ENCODE data around the gene PCTP.

Gene PCTP

GRCh38 chr17:55728361-55728760 lies 22.5 kb upstream of the PCTP start:
- DNase-seq: no peak

- DNase-seq: no peak
Observed at GRCh38 chr17:55728833-55729232, 22.0 kb upstream of the PCTP start.

- no peak for DNase-seq
Observed at GRCh38 chr17:55729484-55729883, 21.4 kb upstream of the PCTP start.

DNA sequence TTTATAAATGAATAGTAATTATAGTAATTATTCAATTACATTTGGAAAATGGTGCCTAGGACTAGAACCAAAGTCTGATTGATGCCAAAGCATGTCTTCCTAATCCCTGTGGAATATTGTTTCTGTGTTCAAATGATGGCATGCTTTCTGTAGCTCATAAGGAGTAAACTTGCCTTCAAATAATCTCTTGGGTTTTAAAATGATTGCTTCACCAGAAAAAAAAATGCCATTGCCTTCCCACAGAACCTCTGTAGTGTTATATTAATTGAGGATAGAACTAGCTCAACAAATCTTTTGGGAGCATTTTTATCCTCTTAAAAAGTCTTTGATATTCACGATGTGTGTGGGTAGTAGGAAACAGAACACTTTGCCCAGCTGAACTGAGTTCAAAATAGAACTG lies 20.5 kb upstream of the PCTP start:
- no peak for DNase-seq

- no peak for DNase-seq
Observed at GRCh38 chr17:55730808-55731207, 20.0 kb upstream of the PCTP start.

GRCh38 chr17:55731586-55732250 lies 19.1 kb upstream of the PCTP start:
- DNase-seq: no peak

DNA sequence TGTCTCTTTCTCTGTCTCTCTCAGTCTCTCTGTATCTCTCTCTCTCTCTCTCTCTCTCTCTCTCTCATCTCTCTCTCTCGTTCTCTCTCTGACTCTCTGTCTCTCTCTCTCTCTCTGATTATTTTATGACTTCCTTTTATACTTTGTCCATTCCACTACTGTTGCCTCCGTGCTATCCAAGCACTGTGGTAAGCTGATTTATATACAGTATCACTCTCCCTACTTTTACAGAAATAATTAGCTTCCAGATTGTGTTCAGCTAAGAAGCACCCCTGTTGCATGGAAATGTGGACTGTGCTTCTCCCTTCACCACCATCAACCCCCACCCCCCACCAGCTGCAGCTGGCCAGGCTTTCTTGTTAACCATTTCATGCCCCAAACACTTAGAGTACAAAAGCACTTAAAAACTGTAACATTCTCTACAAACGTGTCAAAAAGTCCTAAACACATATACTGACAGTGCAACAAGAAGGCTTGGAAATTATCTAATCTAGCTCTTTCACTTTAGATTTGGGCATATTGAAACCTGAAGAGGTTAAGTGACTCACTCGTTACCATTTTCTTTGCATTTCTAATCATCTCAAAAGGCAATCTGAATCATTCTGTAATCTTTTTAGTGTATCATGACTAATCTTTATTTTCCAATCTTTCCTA lies 16.6 kb upstream of the PCTP start:
- DNase-seq: no peak

DNA sequence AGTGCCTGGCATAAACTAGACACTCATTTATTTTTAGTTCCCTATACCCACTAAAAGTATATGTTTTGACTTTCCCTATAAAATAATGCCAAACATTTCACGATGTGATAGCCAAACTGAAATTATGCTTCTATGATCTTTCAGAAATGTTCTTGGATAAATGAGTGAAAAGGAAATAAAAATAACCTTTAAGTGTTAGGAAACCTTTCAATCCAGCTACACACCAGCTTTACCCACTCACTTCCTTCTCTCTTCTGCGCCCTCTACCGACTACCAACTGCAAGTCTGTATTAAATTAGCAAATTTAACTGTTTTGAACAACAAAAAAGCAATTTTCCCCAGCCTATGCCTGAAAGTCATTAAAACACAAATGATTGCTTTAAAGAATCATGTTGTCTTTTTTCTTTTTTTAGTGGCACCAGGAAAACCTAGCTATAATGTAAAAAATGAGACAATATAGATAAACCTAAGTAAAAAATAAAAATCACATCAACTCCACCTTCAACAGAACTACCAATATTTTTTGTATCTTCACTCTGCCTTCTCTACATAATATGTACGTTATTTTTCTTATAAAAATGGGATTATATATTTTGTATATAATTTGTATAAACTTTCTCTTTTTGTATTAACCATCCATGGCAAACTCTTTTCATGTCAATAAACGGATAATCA lies 15.0 kb upstream of the PCTP start:
- DNase-seq: no peak

GRCh38 chr17:55737976-55738501 lies 12.8 kb upstream of the PCTP start:
- no peak for DNase-seq

DNA sequence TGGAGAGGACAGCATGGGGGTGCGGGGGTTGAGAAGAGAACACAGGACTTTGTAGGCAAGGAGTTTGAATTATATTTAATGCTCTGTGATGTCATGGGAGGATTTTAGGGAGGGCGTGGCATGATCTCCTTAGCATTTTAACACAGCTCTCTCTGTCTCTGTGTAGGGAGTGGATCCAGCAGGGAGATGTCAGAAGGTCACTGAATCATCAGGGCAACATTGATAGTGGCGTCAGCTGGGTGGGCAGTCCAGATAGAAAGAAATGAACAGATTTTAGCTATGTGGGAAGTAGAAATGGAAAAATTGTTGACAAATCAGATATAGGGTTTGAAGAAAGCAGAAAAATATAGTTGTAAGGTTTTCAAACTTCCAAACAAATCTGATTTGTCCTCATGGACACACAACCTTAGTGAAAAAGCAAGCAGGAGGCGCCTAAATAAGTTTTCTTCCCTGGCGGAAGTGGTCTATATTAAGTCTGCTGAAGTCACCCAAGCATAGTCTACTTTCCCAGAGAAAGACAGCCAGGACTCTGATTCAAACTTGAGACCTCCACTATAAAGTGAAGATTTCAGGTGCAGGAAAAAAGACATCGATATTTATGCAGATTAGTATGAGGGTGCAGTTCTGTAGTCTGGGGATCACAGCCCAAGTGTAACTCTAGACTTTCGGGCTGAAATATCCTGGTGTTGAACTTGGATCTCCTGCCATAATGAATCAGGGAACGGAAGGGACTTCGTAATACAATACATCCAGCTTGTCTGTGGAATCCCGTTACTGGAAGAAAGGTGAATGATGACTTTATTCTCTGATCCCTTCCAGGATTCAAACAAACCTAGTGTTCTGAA lies 10.1 kb upstream of the PCTP start:
- no peak for DNase-seq

DNA sequence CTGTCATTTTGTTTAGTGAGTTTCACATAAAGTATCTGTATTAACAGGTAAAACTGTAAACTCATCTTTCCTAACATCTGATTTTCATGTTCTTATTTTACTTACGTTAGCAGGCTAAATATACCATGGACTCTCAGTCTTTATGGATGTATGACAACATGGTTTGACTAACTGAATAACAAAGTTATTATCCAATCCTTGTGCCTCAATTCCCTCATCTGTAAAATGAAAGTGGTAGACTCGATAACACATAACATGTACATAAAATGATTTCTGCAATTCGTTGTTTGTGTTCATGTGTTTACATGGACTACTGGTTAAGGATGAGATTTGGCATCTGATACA lies 9.5 kb upstream of the PCTP start:
- DNase-seq: no peak

GRCh38 chr17:55742272-55743102 lies 8.4 kb upstream of the PCTP start:
- no peak for DNase-seq

- DNase-seq: no peak
Observed at GRCh38 chr17:55743103-55743679, 7.7 kb upstream of the PCTP start.

- no peak for DNase-seq
Observed at GRCh38 chr17:55745258-55745657, 5.6 kb upstream of the PCTP start.

DNA sequence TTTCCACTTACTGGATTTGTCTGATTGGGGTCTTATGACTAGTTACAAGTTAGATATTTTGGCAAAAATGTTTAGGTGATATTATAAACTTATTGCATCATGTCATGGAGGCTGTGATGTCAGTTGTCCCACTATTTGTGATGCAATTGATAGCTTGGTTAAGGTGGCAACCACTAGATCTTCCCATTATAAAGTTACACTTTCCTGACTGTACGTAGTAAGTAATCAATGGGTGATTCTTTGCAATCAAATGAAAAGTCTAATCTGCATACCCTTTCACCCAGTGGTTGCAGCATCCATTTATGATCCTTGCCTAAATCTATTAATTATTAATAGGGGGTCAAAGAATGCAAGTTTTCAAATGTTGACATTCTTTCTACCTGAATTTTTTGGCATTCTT lies 4.4 kb upstream of the PCTP start:
- no peak for DNase-seq

DNA sequence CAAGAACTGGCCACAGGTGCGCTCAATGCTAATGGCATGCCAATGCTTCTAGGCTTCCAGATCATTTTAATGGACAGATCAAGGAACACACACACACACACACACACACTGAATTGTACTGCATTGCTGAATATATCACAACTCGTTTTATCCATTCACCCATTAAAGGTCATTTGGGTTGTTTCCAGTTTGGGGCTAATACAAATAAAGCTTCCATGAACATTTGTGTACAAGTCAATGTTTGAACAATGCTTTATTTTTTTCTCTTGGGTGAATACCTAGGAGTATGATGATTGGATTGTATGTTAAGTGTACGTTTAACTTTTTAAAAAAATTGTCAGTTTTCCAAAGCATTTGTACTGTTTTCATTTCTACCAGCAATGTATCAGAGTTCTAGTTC lies 3.6 kb upstream of the PCTP start:
- DNase-seq: no peak

DNA sequence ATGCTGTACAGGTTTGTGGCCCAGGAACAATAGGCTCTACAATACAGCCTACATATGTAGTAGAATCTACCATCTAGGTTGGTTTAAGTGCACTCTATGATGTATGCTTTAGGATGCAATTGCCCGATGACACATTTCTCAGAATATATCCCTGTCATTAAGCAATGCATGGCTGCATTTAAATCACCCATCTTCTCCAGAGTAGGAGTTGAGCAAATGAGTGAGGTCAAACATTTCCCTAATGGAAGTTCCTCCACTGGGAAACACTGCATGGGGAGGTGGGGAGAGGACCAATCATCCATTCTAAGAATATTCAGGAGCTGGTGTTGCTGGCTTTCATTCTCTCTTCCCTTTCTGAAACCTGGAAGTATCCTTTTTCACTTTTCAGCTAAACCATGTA lies 2.0 kb upstream of the PCTP start:
- no peak for DNase-seq

DNA sequence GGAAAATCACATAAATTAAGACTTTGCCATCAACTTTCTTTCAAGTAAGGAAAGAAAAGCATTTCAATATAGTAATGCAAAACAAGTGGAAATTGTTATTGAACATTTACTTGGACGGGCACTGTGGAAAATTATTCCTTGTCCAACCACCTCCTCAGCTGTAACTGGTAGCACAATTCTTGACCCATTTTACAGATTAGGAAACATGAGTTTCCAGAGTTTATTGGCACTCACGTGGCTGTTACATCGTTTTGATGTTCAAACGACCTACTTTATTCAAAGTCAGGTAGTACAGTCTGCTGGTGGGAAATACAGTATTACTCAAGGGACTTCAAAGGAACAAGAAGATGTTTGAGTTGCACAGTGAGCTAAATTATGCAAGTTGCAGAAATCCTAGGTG lies 866 bp upstream of the PCTP start:
- DNase-seq: no peak

GRCh38 chr17:55751720-55752250 lies 934 bp downstream of the PCTP start:
- no peak for DNase-seq

GRCh38 chr17:55756689-55757088 lies 5.8 kb downstream of the PCTP start:
- DNase-seq: no peak

DNA sequence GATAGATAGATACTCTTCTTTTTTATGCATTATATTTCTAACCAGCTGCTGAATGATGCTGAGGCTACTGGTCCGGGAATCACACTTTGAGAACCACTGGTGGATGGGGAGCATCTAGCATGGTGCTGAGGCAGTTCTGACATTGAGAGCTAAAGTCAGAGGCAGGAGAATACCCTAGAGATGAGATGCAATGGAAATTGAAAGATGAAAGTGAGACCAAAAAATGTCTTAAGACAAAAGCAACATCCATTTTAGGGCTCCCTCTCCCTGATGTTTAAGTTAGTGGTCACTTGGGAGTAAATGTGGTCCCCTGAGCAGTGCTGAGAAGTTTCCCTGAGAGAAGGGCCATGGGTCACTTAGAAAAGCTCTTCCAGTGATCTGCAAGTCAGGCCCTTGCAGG lies 6.8 kb downstream of the PCTP start:
- DNase-seq: no peak

GRCh38 chr17:55758171-55758570 lies 7.3 kb downstream of the PCTP start:
- no peak for DNase-seq
